Esophagus muscularis mucosa (tissue), 3 donors: Measurements from ENCODE around the gene GTF3C4.

ENCODE experiments used
- EP300 ChIP-seq: sonication (generic); formaldehyde crosslinking; IDR thresholded peaks from one replicate; pipeline ENCODE4 v1.6.1; 2017; ENCODE audit warnings: antibody characterized with exemption
- TF ChIP-seq, protein P1 (sequence below), 3 experiments: fragments of 200-600 bp in 2 of 3; fragments of 450-650 bp in 1 of 3; sonication (generic) in 2 of 3; IDR thresholded peaks; one replicate each; pipeline ENCODE4 v1.5.1; 2017 to 2019; ENCODE audit warnings: antibody characterized with exemption in 3 of 3, mild to moderate bottlenecking in 2 of 3, moderate library complexity in 1 of 3

DNA sequence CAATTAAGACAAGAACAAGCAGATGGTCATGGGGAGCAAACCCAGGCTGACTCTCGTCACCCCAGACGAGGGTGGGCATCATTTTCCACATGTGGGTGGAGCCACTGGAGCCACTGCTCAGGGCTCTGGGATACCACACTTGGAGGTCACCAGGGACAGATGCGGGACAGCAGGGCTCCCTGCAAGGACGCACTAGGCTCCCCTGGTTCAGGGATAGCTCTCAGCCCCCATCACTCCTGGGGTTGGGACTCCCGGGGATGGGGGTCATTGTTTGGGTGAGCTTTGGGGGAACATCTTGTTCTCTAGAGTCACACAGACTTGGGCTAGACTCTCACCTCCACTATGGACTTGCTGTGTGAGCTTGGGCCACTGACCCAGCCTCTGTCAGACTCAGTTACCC lies 57.8 kb downstream of the GTF3C4 start:
- TF ChIP-seq, protein P1, sequence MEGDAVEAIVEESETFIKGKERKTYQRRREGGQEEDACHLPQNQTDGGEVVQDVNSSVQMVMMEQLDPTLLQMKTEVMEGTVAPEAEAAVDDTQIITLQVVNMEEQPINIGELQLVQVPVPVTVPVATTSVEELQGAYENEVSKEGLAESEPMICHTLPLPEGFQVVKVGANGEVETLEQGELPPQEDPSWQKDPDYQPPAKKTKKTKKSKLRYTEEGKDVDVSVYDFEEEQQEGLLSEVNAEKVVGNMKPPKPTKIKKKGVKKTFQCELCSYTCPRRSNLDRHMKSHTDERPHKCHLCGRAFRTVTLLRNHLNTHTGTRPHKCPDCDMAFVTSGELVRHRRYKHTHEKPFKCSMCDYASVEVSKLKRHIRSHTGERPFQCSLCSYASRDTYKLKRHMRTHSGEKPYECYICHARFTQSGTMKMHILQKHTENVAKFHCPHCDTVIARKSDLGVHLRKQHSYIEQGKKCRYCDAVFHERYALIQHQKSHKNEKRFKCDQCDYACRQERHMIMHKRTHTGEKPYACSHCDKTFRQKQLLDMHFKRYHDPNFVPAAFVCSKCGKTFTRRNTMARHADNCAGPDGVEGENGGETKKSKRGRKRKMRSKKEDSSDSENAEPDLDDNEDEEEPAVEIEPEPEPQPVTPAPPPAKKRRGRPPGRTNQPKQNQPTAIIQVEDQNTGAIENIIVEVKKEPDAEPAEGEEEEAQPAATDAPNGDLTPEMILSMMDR (IDR thresholded peaks at IDR 0.05) = no peak
- no peak for TF ChIP-seq EP300
